ENCODE results near the gene MAGI2.

Gene MAGI2

DNA sequence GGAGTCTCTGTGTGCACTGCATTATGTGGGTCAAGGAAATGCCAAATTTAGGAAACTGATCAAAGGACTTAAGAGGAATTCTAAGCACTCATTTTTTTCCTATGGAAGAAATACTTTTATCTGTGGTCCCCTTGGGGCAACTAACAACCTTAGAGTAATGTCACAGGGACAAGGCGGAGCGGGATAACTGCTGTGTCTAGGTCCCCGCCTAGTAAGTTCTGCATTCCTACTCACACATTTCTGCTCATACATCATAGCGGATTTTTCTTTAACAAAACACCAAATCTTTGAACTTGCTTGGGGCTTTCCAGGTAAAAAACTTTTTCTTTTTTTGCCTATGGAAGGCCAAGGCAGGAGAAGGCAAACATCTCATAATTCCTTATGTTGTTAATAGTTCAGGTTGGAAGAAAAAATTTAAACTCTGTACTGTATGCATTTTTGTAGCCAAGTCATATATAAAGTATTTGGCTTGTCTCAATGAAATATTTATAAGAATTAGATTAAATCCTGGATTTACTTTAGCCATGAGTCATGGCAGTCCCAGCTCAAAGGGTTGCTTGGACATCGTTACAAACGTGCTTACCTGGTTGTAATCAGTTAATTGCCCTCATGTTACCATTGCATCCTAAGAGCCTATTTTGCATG, 1369.9 kb downstream of the MAGI2 start:
- no peak for DNase-seq (ENCODE audit: low read depth)

DNA sequence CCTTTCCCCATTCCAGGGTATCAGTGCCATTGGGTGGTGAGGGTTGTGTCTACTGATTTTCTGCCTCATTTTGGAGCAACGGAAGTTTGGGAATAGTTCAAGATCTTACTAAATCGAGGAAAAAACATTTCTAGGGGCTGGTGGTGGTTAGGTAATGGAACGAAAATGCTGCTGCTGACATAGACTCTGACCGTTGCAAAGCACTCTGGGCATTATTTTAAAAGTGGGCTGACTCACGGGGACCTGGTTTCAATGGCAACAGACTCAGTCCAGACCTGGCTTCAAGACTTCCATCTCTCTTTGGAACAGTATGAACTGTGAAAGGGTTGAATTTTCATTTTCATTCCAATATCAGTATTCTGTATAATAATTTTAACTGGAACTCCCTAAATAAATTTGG, 1370.9 kb downstream of the MAGI2 start:
- DNase-seq (ENCODE audit: low read depth), result no peak

DNA sequence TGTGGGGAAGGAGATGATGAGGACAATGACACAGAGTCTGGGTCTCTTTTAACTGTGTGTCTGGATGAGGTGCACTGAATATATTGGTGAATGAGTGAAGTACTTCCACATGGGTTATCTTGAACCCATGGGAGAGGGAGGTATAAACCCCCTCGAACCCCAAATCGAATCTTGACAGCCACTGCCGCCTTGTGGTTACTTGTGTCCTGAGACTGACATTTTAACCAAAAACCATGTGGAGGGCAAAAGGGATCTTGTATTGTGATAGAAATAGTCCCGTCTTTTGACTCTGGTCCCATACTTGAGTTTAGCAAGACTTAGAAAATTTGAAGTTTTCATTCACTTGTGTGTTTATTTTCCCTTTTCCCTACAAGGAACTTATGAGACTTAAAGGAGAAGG, 1371.6 kb downstream of the MAGI2 start:
- no peak for DNase-seq (ENCODE audit: low read depth)

DNA sequence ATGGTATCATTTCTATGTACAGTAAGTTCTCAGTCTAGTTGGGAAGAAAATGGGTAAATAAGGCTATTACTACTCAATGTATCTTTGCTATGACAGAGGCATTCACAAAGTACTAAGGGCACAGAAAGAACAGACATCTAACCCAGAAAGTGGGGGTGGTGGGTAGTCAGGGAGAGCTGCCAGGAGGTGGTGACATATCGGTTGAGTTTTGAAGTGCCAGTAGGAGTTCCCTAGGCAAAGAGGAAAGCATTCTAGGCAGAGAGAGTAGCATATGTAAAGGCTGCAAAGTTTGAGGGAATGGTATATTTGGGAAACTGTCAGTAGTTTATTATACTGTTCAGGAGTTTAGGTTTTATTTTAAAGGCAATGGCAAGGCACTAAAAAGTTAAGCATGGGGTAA, 1372.1 kb downstream of the MAGI2 start:
- DNase-seq (ENCODE audit: low read depth), result no peak

DNA sequence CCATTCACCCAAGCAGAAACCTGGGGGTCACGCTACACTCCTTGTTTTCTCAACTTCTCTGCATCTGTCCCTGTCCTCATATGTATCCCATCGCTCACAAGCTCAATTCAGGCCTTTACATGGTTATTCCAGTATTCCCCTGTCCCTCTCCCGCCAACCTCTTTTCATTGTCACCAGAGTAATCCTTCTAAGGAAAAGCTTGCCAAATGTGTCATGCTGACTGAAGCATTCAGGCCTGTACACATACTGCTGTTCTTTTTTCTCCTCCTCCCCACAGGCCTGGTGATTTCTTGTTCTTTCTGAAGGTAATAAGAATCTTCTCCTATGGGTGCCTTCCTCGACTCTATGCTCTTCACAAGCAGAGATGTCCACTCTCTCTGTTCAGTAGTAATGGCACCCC, 1372.7 kb downstream of the MAGI2 start:
- no peak for DNase-seq (ENCODE audit: low read depth)

DNA sequence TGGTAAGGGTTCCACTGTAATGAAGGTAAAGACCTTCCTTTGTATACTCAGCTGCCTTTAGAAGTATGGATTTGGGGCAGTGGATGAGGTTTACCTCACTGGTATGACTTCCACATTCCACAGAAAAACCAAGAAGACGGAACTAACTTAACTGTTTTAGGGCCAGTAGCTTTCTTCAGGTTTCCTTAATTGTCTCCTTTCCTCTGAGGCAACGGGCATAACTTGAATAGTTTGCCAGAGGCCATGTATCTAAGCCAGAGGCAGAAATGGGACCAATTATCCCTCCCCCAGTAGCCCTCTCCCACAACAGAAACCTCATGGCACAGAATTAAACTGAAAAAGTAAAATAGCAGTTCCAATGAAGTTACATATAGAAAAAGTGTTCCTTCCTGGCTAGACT, 1373.2 kb downstream of the MAGI2 start:
- no peak for DNase-seq (ENCODE audit: low read depth)

DNA sequence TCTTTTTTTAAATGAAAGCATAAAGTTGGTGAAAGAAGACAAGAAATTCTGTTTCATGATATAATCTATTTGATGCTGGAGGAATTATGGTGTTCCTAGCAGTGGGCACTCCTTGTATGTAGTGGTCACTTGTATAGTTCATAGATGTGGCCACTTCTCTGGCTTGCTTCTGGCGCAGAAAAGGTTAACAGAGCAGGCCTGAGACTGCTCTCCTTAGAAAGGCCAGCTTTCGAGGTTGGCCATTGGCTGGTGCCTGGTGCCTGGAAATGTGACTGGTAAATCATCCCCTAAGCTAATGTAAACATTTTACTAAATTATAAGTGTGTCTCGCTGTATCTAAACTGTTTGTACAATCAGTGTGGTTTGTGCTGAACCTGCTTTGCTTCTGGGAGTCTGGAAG, 1378.8 kb downstream of the MAGI2 start:
- DNase-seq (ENCODE audit: low read depth), result no peak

DNA sequence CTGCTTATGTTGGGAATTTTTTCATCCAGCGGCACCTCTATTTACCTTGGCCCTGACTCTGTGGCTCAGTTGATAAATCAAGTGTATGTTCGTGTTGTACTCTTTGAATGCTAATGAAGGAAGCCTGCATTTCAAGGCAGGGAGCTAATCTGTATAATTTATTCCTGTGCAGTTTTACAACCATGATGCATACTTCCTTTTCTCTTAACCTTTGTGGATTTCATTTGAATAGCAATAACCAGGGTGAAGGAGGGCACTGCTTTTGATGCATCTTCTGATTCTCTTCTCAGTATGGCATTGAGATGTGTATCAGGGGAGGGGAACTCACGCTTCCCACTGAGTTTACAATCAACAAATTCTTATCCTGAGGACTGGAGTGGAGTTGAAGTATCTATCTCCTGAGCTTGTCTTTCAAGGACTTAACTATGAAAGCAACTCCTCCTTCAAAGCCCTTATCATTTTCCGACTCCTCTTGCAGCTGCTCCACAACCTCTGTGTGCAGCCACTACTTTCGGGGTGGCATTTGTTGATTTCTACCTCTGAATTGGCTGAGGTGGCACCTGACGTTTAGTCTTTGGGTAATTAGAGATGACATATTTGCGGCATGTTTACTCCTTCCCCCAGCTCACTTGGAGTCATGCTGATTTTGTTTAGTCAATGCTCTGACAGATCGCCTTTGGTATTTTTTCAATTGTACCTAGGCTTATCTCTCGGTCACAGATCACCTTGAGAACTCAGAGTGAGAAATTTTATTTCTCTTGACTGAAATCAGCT, 1379.7 kb downstream of the MAGI2 start:
- no peak for DNase-seq (ENCODE audit: low read depth)

DNA sequence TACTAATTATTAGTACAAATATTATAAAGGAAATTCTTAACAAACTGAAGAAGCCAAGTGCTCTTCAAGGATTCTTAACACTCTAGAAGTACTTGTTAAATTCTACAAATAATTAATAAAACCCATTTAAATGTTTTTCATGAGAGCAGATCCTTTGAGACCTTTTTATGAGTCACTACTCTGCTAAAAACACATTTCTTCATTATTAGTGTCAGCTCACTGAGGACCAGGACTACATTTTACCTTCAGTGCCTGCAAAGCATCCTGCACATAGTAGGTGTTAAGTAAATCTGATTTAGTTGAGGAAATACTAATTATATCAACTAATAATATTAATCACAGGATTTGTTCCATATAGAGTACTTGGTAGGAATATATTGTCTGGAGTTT, 1381.3 kb downstream of the MAGI2 start:
- DNase-seq (ENCODE audit: low read depth), result no peak

DNA sequence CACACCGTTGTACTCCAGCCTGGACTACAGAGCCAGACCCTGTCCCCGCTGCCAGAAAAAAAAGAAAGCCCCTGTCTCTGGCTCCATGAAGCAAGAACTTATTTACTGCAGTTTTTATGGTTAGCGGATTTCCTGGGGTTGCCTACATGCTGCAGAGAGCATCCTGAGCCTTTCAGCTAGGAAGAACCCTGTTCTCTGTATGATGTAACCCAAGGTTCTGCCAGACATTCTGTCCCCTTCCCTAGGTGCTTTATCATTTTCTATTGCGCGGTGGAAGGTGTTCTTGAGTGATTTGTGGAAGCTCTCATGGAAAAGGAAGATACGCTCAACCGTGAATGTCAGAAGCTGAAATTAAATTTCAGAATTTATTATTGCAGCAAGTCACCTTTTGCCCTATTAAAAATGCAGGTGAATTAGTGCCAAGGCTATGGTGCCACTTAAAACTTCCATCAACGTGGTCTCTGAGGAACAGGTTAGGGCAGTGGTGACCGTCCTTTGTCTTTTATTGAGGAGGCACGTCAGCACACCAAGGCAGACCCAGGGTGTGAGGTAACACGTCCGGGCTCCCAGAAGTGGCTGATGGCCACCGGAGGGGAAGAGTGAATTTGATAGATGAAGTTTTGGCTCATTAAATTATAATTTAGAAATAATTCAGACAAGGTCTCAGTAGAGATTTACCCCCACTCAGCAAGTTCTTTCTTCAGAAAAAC, 1381.8 kb downstream of the MAGI2 start:
- DNase-seq (ENCODE audit: low read depth), result no peak

DNA sequence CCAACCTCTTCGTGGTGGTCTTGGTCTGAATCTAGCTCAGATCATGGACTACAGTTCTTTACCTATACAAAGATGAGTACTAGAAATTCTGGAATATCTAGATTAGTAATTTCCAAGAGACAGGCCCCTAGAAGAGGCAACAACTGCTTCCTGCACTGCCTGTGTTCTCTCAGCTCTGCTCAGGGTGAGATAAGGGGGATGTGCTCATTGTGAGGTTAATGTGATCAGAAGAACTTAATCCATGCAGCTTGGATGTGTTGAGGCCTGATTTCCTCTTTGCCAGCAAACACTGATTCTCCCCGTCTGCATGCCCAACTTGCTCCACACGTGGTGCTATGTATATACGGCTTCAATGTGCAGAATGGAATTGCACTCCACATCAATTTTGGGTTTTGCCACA, 1386.9 kb downstream of the MAGI2 start:
- DNase-seq (ENCODE audit: low read depth), result no peak

DNA sequence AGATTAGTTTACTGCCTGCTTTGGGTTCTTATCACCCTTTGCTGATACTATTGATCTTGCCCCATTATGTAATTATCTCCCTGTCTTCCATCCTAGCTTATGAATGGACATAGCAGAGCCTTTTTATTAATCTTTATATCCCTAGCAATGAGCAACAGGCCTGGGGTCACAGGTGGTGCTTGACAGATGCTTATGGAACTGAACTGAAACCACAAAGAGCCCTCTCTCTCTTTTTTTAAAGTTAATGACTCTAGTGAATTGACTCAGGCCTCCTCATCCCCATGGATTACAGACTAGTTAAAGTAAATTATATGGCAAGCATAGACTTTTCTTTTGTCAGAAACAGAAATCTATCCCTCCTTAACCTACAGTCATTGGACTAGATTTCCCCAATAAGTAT, 1389.7 kb downstream of the MAGI2 start:
- no peak for DNase-seq (ENCODE audit: low read depth)

DNA sequence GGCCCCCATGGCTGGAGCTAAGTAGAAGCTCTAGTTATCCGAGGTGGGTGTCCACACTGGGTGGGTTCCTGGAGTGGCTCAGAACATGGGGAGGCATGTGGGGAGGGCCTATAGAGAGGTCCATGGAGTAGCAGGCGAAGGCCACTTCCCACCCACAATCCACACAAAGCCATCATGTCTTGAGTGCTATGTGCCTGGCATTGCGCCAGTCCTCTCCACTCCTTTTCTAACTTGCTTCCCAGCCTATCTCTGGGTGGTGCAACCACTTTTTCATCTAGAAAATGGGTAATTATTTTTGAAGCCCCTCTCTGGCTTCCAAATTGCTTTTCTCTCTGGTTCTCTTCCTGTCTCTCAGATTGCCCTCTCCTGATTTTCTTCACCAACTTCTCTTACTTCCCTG, 1391.3 kb downstream of the MAGI2 start:
- DNase-seq (ENCODE audit: low read depth), result no peak

DNA sequence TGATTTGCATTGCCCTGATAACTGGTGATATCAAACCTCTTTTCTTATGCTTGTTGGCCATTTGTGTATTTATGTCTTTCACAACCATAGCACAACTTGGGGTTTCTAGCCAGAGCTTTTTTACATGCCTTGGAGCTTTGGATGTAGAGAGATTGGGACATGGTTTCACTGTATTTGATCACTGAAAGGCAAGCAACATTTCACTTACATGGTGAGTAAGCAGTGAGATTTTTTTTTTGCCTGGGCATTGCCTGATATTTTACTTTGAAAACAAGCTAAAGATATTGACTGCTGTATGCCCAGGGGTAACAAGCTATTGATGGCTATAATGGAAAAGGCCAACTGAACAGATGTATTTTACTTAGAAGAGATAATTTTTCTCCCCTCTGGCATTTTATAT, 1395.9 kb downstream of the MAGI2 start:
- no peak for DNase-seq (ENCODE audit: low read depth)

DNA sequence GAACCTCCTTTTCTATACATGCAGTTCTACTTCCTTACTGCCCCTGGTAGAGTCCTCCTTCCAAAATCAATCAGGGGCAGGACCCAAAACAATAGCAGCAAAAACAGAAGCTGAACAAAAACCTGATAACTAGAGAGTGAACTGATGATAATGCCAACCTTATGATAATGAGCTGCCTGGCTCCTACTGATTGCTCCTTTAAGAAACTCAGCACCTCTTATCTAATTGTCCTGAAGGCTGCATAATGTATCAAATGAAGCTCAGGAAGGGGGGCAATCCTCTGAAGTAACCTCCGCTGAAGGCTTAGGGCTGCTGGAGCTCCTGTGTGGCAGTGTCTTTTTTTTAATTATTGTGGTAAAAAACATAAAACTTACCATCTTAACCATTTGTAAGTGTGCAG, 1397.9 kb downstream of the MAGI2 start:
- DNase-seq (ENCODE audit: low read depth), result no peak

DNA sequence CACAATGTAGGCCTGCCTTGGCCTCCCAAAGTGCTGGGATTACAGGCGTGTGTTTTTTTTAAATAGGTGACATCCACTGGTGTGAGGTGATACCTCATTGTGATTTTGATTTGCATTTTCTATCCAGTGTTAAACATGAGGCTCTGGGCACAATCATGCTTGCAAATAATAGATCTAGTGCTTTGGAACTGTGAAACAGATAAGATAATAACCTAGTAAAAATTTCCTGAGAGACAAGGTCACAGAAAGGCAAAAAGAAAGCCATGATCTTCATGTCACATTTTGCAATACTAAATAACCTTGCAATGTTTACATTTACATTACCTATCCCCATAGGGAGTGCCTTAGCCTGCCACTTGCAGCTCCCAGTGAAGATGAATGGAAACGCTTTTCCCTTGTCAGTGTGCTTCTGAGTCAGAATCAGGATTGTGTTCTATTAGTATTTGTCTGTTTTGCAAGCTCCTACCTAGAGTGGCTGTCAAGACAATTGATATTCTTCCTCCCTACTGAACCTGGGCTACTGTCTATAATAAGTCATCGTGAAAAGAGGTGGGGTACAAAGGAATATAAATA, 1398.4 kb downstream of the MAGI2 start:
- DNase-seq (ENCODE audit: low read depth), result no peak

DNA sequence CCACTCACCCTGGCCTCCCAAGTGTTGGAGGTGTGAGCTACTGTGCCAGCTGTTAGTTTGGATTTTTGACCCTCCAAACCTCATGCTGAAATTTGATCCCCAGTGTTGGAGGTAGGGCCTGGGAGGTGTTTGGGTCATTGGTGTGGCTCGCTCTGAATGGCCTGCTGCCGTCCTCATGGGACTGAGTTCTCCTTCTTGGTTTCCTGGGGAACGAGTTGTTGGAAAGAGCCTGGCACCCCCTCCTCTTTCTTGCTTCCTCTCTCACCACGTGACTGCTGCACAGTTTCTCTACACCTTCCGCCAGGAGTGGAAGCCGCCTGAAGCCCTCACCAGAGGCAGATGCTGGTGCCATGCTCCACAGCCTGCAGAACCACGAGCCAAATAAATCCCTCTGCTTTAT, 1401.4 kb downstream of the MAGI2 start:
- DNase-seq (ENCODE audit: low read depth), result no peak

DNA sequence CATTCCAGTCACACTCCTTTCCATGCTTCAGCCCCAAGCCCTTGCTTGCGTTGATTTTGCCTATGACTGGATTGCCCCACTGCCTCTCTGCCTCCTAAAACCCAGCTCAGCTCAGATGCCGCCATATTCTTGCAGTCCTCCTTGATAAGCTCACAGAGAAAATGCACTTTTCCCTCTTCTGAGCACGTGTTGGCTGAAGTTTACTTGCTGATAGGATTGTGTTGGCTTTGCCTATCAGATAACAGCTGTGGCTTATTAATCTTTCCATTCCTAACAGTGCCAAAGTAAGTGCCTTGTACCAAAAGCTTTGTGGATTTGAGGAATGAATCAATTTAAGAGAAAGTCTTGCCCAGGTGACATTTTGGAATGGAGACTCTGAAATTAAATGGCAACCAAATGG, 1405.7 kb downstream of the MAGI2 start:
- DNase-seq (ENCODE audit: low read depth), result no peak

DNA sequence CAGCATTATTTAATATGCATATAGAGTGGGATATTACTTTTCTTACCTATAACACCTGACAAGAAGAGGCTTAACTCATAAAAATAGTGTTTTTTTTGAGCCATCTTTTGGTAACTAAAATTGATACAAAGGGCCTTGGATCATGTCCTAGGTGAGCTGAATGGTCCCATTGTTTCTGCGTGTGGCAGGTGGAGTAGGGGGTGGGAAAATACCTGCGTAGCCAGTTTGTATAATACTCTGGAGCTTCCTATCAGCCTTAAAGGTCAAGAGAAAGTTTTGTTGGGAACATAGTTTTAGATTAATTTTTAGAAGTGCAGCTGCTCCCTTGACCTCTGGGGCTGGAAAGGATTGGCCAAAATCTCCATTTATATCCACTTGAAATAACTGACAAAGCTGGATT, 1410.3 kb downstream of the MAGI2 start:
- no peak for DNase-seq (ENCODE audit: low read depth)

DNA sequence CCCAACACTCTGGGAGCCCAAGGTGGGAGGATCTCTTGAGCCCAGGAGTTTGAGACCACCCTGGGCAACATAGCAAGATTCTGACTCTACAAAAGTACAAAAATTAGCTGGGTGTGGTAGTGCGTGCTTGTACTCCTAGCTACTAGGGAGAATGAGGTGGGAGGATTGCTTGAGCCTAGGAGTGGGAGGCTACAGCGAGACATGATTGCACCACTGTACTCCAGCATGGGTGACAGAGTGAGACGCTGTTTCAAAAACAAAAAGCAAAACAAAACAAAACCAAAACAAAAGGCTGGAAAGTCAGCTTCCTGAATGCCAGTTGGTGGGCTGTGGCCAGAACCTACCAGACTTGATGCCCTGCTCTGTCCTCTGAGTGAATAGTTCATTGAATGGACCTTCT, 1412.0 kb downstream of the MAGI2 start:
- DNase-seq (ENCODE audit: low read depth), result no peak

DNA sequence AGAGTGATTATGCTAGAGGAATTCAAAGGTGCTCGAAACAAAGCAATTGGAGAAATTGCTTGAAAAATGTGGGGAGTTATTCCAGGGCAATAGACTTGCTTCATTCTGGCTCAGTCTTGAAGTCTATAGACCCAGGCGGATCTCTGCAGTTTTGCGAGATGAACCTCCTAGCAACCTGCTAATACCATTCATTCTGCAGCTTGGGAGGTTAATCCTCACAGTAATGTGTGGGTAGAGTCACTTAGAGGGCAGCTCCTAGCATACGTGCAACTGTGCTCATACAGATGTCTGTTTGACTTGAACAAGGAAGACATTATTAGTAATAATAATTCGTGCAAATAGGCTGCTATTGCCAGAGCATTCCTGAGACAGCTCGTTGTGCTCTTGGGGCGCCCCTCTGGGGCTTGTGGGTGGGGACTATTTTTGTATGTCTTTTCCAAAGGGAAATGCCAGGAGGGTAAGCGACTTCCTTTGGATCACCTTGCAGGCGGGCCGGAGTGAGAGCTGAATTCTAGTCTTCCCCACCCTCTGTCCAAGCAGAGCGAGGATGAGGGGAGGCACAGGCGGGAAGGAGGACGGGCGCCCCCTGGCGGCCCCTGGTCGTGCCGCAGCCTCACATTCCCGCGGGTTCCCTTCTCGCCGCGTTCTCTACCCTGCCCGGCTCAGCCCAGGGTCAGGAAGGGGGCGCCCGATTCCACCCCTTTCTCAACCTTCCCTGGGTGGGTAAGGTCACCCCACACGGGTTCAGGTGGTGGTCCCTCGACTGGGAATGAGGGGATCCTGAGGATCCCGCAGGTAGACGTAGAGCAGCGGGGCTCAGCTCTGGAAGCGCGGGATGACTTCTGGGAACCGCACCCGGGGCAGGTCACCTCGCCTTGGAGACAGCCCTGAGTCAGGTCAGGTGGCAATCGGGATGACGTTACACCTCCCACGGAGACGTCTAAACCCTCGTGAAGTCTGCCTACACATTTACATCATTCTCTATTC, 1413.4 kb downstream of the MAGI2 start:
- DNase-seq (ENCODE audit: low read depth), result no peak
